GM19035 (cell line): ENCODE data around the gene ACOT2.
"Not testable (repeated sequence)": the region's sequence is repeated elsewhere in the genome, so short reads cannot be mapped to it uniquely, and the experiment has no call there.

Source experiments
- ATAC-seq: cut with Tn5 transposase; IDR thresholded peaks from one replicate; pipeline ENCODE4 v1.9.1; 2021; ENCODE audit not compliant: unreplicated experiment

ACOT2 gene

GRCh38 chr14:73569185-73569958 lies at the start of gene ACOT2:
ACOT2 (plus strand) TSS chr14:73569213; CDS start chr14:73569241, 28 bp downstream.
- peak; percentile 62 for ATAC-seq

GRCh38 chr14:73521229-73521628 lies 47.8 kb upstream of the ACOT2 start:
- ATAC-seq, result no peak

- ATAC-seq, result no peak
Measured at GRCh38 chr14:73524493-73524892, 44.5 kb upstream of the ACOT2 start.

- no peak for ATAC-seq
Measured at GRCh38 chr14:73526036-73526984, 42.7 kb upstream of the ACOT2 start.

- not testable (repeated sequence) for ATAC-seq
Measured at GRCh38 chr14:73529356-73529755, 39.7 kb upstream of the ACOT2 start.

- not testable (repeated sequence) for ATAC-seq
Measured at GRCh38 chr14:73531971-73532370, 37.0 kb upstream of the ACOT2 start.

- not testable (repeated sequence) for ATAC-seq
Measured at GRCh38 chr14:73537244-73538045, 31.6 kb upstream of the ACOT2 start.

GRCh38 chr14:73539017-73539416 lies 30.0 kb upstream of the ACOT2 start:
- ATAC-seq, result peak; percentile 82

GRCh38 chr14:73542961-73543360 lies 26.1 kb upstream of the ACOT2 start:
- not testable (repeated sequence) for ATAC-seq

- ATAC-seq, result not testable (repeated sequence)
Measured at GRCh38 chr14:73545353-73545752, 23.7 kb upstream of the ACOT2 start.

GRCh38 chr14:73549097-73549496 lies 19.9 kb upstream of the ACOT2 start:
- not testable (repeated sequence) for ATAC-seq

GRCh38 chr14:73549889-73550524 lies 19.0 kb upstream of the ACOT2 start:
- not testable (repeated sequence) for ATAC-seq

GRCh38 chr14:73553845-73554244 lies 15.2 kb upstream of the ACOT2 start:
- ATAC-seq, result no peak

GRCh38 chr14:73557201-73557600 lies 11.8 kb upstream of the ACOT2 start:
- not testable (repeated sequence) for ATAC-seq

GRCh38 chr14:73558238-73558637 lies 10.8 kb upstream of the ACOT2 start:
- not testable (repeated sequence) for ATAC-seq

- not testable (repeated sequence) for ATAC-seq
Measured at GRCh38 chr14:73562256-73562655, 6.8 kb upstream of the ACOT2 start.

- not testable (repeated sequence) for ATAC-seq
Measured at GRCh38 chr14:73562696-73563095, 6.3 kb upstream of the ACOT2 start.

GRCh38 chr14:73566431-73566830 lies 2.6 kb upstream of the ACOT2 start:
- ATAC-seq, result not testable (repeated sequence)

- not testable (repeated sequence) for ATAC-seq
Measured at GRCh38 chr14:73566935-73567334, 2.1 kb upstream of the ACOT2 start.

- no peak for ATAC-seq
Measured at GRCh38 chr14:73567358-73567757, 1.7 kb upstream of the ACOT2 start.
